Endodermal cell (in vitro differentiated cells): Measurements from ENCODE around the gene KCNJ16. TPM values are rescaled to one million over a fixed set of nuclear protein-coding genes. Genes with fewer than 3 reads are reported as not detected.

Source experiments
- DNase-seq: peaks from one replicate; pipeline ENCODE4 v3.0.0-alpha.2; 2017
- H3K27ac ChIP-seq: 2 replicates; pipeline ENCODE4 v1.5.1; 2013; ENCODE audit warnings: mild to moderate bottlenecking, low read depth, low read length, moderate library complexity
- H3K27me3 ChIP-seq: 2 replicates; pipeline ENCODE4 v1.6.1; 2013; ENCODE audit warnings: mild to moderate bottlenecking, low read length, moderate library complexity; ENCODE audit not compliant: insufficient read depth, control insufficient read depth, poor library complexity, severe bottlenecking
- H3K36me3 ChIP-seq: 2 replicates; pipeline ENCODE4 v1.7.0; 2013; ENCODE audit warnings: mild to moderate bottlenecking, low read length, moderate library complexity; ENCODE audit not compliant: control insufficient read depth, insufficient read depth
- H3K4me1 ChIP-seq: one replicate; pipeline ENCODE4 v1.7.0; 2013; ENCODE audit warnings: low read length; ENCODE audit not compliant: control insufficient read depth, insufficient read depth
- H3K4me3 ChIP-seq: 2 replicates; pipeline ENCODE4 v1.5.1; 2013; ENCODE audit warnings: mild to moderate bottlenecking, low read length, moderate library complexity
- H3K9ac ChIP-seq: 2 replicates; pipeline ENCODE4 v1.6.1; 2013; ENCODE audit warnings: mild to moderate bottlenecking, low read length, moderate library complexity; ENCODE audit not compliant: poor library complexity, severe bottlenecking; ENCODE audit errors: extremely low read depth
- H3K9me3 ChIP-seq: 2 replicates; pipeline ENCODE4 v1.6.1; 2013; ENCODE audit warnings: mild to moderate bottlenecking, low read length, moderate library complexity; ENCODE audit not compliant: control insufficient read depth
- H3K27ac Mint-ChIP-seq: 2 replicates; pipeline ENCODE4 v1.8.0; 2020; ENCODE audit warnings: mixed read lengths
- H3K27me3 Mint-ChIP-seq: 2 replicates; pipeline ENCODE4 v1.8.0; 2021; ENCODE audit warnings: mild to moderate bottlenecking, mixed read lengths; ENCODE audit not compliant: insufficient read depth
- H3K36me3 Mint-ChIP-seq: 2 replicates; pipeline ENCODE4 v1.8.0; 2020; ENCODE audit warnings: low read depth, mixed read lengths
- H3K4me1 Mint-ChIP-seq: 2 replicates; pipeline ENCODE4 v1.8.0; 2020; ENCODE audit warnings: mixed read lengths
- H3K4me3 Mint-ChIP-seq: 2 replicates; pipeline ENCODE4 v1.8.0; 2020; ENCODE audit warnings: mild to moderate bottlenecking, moderate library complexity, mixed read lengths
- H3K9me3 Mint-ChIP-seq: 2 replicates; pipeline ENCODE4 v1.8.0; 2020; ENCODE audit warnings: mild to moderate bottlenecking, mixed read lengths
- CTCF ChIP-seq: fragments of 200-600 bp; sonication (generic); conservative IDR thresholded peaks from 2 replicates; pipeline ENCODE4 v1.5.0; 2021; ENCODE audit warnings: antibody characterized with exemption, mild to moderate bottlenecking
- WGBS, 2 experiments: methylation state at CpG; one replicate each; pipeline versions ENCODE4 v1.1.5 to v1.1.7; 2013; ENCODE audit warnings: missing lambda C conversion rate in 2 of 2, mixed read lengths in 1 of 2; ENCODE audit not compliant: insufficient coverage in 1 of 2, insufficient read length in 1 of 2; 5-methylcytosine and 5-hydroxymethylcytosine counted together
- total RNA-seq, 2 donors: library from RNA; stranded (reverse); fragmentation: NEBNext Ultra II Directional in 1 of 2; extraction: Animal tissue kit (Norgen Biotek cat#: 25700) in 1 of 2; gene quantifications; 2 replicates in 1 of 2; 3 replicates in 1 of 2; pipeline ENCODE4 v1.2.1, GENCODE V29; 2021

The KCNJ16 gene
- total RNA-seq, 2 donors from 2014 or later = 0.68 to 1.5 TPM

- Mint-ChIP-seq H3K4me1 (peaks cover 27% of the 10 kb centered on the region), H3K4me3 (no peak overlapping the region), H3K27ac (no peak overlapping the region), H3K36me3 (no peaks in the 10 kb centered on the region), H3K27me3 (no peaks in the 10 kb centered on the region), H3K9me3 (no peaks in the 10 kb centered on the region)
- no peaks in the 10 kb centered on the region for H3K36me3 ChIP-seq
- peaks cover 9% of the 10 kb centered on the region for H3K4me1 ChIP-seq
- H3K4me3 ChIP-seq = no peak overlapping the region
- no peak for TF ChIP-seq CTCF
- WGBS, 2 experiments = 68 to 73% methylated on average over 2 to 3 of the region's 5 CpGs
- no peak overlapping the region for H3K9ac ChIP-seq
- H3K27ac ChIP-seq = no peak overlapping the region
- no peaks in the 10 kb centered on the region for H3K27me3 ChIP-seq
- no peaks in the 10 kb centered on the region for H3K9me3 ChIP-seq
- DNase-seq = no peak
These were observed 14.6 kb downstream of the KCNJ16 start for GRCh38 chr17:70089513-70090148.

GRCh38 chr17:70091005-70091568 is 16.1 kb downstream of the KCNJ16 start:
- Mint-ChIP-seq H3K9me3 (no peaks in the 10 kb centered on the region), H3K36me3 (no peaks in the 10 kb centered on the region), H3K4me1 (peaks cover 27% of the 10 kb centered on the region), H3K27ac (no peak overlapping the region), H3K27me3 (no peaks in the 10 kb centered on the region), H3K4me3 (no peak overlapping the region)
- H3K36me3 ChIP-seq = no peaks in the 10 kb centered on the region
- no peaks in the 10 kb centered on the region for H3K9me3 ChIP-seq
- 80 to 92% methylated on average over 1 to 2 of the region's 2 CpGs for WGBS, 2 experiments
- H3K4me3 ChIP-seq = no peak overlapping the region
- no peak overlapping the region for H3K27ac ChIP-seq
- no peak for DNase-seq
- H3K27me3 ChIP-seq = no peaks in the 10 kb centered on the region
- no peak for TF ChIP-seq CTCF
- peaks cover 9% of the 10 kb centered on the region for H3K4me1 ChIP-seq
- no peak overlapping the region for H3K9ac ChIP-seq

GRCh38 chr17:70091696-70092095 is 16.7 kb downstream of the KCNJ16 start:
- WGBS, 2 experiments = 80% methylated on average over 1 of the region's 1 CpG; no CpG with 5 or more reads in 1 of the 2 experiments
- Histone ChIP-seq H3K4me3 (no peak overlapping the region), H3K9ac (no peak overlapping the region), H3K9me3 (no peaks in the 10 kb centered on the region), H3K4me1 (peaks cover 9% of the 10 kb centered on the region), H3K27ac (no peak overlapping the region), H3K36me3 (no peaks in the 10 kb centered on the region), H3K27me3 (no peaks in the 10 kb centered on the region)
- no peaks in the 10 kb centered on the region for H3K9me3 Mint-ChIP-seq
- H3K4me3 Mint-ChIP-seq = no peak overlapping the region
- H3K36me3 Mint-ChIP-seq = no peaks in the 10 kb centered on the region
- TF ChIP-seq CTCF = no peak
- H3K4me1 Mint-ChIP-seq = peaks cover 27% of the 10 kb centered on the region
- H3K27me3 Mint-ChIP-seq = no peaks in the 10 kb centered on the region
- no peak overlapping the region for H3K27ac Mint-ChIP-seq
- no peak for DNase-seq
